ENCODE results near the gene SKIC8. TPM values are rescaled to one million over a fixed set of nuclear protein-coding genes. Genes with fewer than 3 reads are reported as not detected.
A peak's percentile ranks its signal among the peaks of the same experiment; 100 is the strongest.

SKIC8 gene
- total RNA-seq, 1 donor from 2014 or later: 44.4 TPM

- TF ChIP-seq, protein P1, sequence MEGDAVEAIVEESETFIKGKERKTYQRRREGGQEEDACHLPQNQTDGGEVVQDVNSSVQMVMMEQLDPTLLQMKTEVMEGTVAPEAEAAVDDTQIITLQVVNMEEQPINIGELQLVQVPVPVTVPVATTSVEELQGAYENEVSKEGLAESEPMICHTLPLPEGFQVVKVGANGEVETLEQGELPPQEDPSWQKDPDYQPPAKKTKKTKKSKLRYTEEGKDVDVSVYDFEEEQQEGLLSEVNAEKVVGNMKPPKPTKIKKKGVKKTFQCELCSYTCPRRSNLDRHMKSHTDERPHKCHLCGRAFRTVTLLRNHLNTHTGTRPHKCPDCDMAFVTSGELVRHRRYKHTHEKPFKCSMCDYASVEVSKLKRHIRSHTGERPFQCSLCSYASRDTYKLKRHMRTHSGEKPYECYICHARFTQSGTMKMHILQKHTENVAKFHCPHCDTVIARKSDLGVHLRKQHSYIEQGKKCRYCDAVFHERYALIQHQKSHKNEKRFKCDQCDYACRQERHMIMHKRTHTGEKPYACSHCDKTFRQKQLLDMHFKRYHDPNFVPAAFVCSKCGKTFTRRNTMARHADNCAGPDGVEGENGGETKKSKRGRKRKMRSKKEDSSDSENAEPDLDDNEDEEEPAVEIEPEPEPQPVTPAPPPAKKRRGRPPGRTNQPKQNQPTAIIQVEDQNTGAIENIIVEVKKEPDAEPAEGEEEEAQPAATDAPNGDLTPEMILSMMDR (IDR thresholded peaks at IDR 0.05): no peak
- Histone ChIP-seq H3K36me3 (no peaks in the 10 kb centered on the region), H3K9me3 (no peaks in the 10 kb centered on the region), H3K27me3 (ENCODE audit: low read depth) (no peaks in the 10 kb centered on the region), H3K4me1 (peaks cover 18% of the 10 kb centered on the region), H3K27ac (no peak overlapping the region), H3K4me3 (no peak overlapping the region)
- DNase-seq (no peak), ATAC-seq (no peak)
- intact Hi-C loops (cut with DNase I): no loop called here
Observed at GRCh38 chr15:78266229-78266628, 33.2 kb downstream of the SKIC8 start.

GRCh38 chr15:78265752-78266224 is 33.6 kb downstream of the SKIC8 start:
- Histone ChIP-seq H3K4me3 (peak overlapping the region; percentile 74), H3K27me3 (ENCODE audit: low read depth) (no peaks in the 10 kb centered on the region), H3K9me3 (no peaks in the 10 kb centered on the region), H3K36me3 (no peaks in the 10 kb centered on the region), H3K4me1 (peaks cover 18% of the 10 kb centered on the region), H3K27ac (no peak overlapping the region)
- DNase-seq: no peak
- intact Hi-C loops (cut with DNase I): no loop called here
- no peak for ATAC-seq
- TF ChIP-seq, protein P1 (IDR thresholded peaks at IDR 0.05): no peak

GRCh38 chr15:78265137-78265460 is 34.3 kb downstream of the SKIC8 start:
- DNase-seq: no peak
- Histone ChIP-seq H3K9me3 (no peaks in the 10 kb centered on the region), H3K27me3 (ENCODE audit: low read depth) (no peaks in the 10 kb centered on the region), H3K4me1 (peaks cover 18% of the 10 kb centered on the region), H3K36me3 (no peaks in the 10 kb centered on the region), H3K4me3 (peak overlapping the region; percentile 74), H3K27ac (peak overlapping the region; percentile 68)
- intact Hi-C loops (cut with DNase I): no loop called here
- no peak for ATAC-seq
- TF ChIP-seq, protein P1 (IDR thresholded peaks at IDR 0.05): no peak

GRCh38 chr15:78264304-78265136 is 34.9 kb downstream of the SKIC8 start, which contains the start of gene DNAJA4:
Gene DNAJA4, plus strand, starts transcription at chr15:78264562. Its CDS starts 202 bp downstream, at chr15:78264764.
- peak within 1 kb of the TSS; percentile 74 for H3K4me3 ChIP-seq
- H3K27ac ChIP-seq: peak within 1 kb of the TSS; percentile 68
- ATAC-seq (peak; percentile 69 to 73), DNase-seq (peak; percentile 74)
- intact Hi-C loops (cut with DNase I): no loop called here
- H3K27me3 ChIP-seq (ENCODE audit: low read depth): no peaks in the 10 kb centered on the region
- H3K36me3 ChIP-seq: no peaks in the 10 kb centered on the region
- no peaks in the 10 kb centered on the region for H3K9me3 ChIP-seq
- TF ChIP-seq, protein P1 (IDR thresholded peaks at IDR 0.05): peak; percentile 29
- peaks cover 18% of the 10 kb centered on the region for H3K4me1 ChIP-seq

DNA sequence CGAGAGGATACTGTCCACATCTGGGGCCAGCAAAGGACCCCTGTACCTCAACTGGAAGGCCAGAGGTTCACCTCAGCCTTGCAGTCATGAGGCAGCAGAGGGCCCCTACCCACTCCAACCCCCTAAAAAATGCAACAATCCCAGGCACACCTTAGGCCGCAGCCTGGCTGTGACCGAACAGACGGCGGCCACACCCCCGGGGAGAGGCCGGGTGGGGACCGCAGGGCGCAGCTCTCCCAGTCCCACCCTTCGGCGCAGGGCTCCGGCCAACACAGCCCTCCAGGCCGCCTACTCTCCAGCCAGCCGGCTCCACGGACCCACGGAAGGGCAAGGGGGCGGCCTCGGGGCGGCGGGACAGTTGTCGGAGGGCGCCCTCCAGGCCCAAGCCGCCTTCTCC is 35.5 kb downstream of the SKIC8 start:
- Histone ChIP-seq H3K9me3 (no peaks in the 10 kb centered on the region), H3K27me3 (ENCODE audit: low read depth) (no peaks in the 10 kb centered on the region), H3K4me3 (peak overlapping the region; percentile 74), H3K4me1 (peaks cover 18% of the 10 kb centered on the region), H3K36me3 (no peaks in the 10 kb centered on the region), H3K27ac (peak overlapping the region; percentile 68)
- DNase-seq (no peak), ATAC-seq (peak; percentile 13 to 16)
- TF ChIP-seq, protein P1 (IDR thresholded peaks at IDR 0.05): no peak
- intact Hi-C loops (cut with DNase I): no loop called here

Data from lower lobe of right lung (tissue), 2 donors.